Activated T-cell treated with anti-CD3 and anti-CD28 coated beads, Interleukin-2, amount 50 U/mL, for 24 hours (primary cell): ENCODE results near the gene C11orf68.

ENCODE experiments used
- DNase-seq: peaks from one replicate; pipeline ENCODE4 v3.0.0-alpha.2; 2020
- H3K27ac Mint-ChIP-seq: 2 replicates; pipeline ENCODE4 v1.8.0; 2020; ENCODE audit warnings: mild to moderate bottlenecking, mixed read lengths
- H3K27me3 Mint-ChIP-seq: 2 replicates; pipeline ENCODE4 v1.8.0; 2020; ENCODE audit warnings: mixed read lengths
- H3K36me3 Mint-ChIP-seq: 2 replicates; pipeline ENCODE4 v1.8.0; 2020; ENCODE audit warnings: low read depth, mixed read lengths
- H3K4me1 Mint-ChIP-seq: 2 replicates; pipeline ENCODE4 v1.8.0; 2020; ENCODE audit warnings: low read depth, mixed read lengths
- H3K4me3 Mint-ChIP-seq: 2 replicates; pipeline ENCODE4 v1.8.0; 2020; ENCODE audit warnings: mild to moderate bottlenecking, moderate library complexity, mixed read lengths
- H3K9me3 Mint-ChIP-seq: 2 replicates; pipeline ENCODE4 v1.8.0; 2020; ENCODE audit warnings: mixed read lengths

The C11orf68 gene

DNA sequence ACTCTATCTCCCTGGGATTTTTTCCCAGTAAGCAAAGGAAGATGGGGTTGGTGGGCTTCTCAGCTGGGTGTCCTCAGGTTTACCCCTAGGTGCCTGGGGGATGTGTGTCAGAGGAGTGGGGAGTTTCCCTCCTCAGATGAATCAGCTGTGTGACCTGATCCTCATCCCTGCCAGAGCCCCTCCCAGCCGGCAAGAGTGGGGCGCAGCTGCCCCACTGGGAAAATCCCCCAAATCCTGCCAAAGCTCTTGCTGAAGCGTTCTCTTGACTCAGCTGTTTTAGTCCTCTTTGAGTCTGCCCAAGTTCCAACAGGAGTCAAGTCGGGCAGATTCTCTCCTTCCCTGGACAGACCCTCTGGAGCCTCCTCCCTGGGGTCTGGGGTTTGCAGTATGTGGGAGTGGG, 6.0 kb downstream of the C11orf68 start:
- DNase-seq = no peak
- H3K9me3 Mint-ChIP-seq = no peaks in the 10 kb centered on the region
- H3K4me3 Mint-ChIP-seq = no peak overlapping the region
- H3K27me3 Mint-ChIP-seq = peaks cover 7% of the 10 kb centered on the region
- H3K27ac Mint-ChIP-seq = no peak overlapping the region
- peaks cover 40% of the 10 kb centered on the region for H3K4me1 Mint-ChIP-seq
- peaks cover 2% of the 10 kb centered on the region for H3K36me3 Mint-ChIP-seq

DNA sequence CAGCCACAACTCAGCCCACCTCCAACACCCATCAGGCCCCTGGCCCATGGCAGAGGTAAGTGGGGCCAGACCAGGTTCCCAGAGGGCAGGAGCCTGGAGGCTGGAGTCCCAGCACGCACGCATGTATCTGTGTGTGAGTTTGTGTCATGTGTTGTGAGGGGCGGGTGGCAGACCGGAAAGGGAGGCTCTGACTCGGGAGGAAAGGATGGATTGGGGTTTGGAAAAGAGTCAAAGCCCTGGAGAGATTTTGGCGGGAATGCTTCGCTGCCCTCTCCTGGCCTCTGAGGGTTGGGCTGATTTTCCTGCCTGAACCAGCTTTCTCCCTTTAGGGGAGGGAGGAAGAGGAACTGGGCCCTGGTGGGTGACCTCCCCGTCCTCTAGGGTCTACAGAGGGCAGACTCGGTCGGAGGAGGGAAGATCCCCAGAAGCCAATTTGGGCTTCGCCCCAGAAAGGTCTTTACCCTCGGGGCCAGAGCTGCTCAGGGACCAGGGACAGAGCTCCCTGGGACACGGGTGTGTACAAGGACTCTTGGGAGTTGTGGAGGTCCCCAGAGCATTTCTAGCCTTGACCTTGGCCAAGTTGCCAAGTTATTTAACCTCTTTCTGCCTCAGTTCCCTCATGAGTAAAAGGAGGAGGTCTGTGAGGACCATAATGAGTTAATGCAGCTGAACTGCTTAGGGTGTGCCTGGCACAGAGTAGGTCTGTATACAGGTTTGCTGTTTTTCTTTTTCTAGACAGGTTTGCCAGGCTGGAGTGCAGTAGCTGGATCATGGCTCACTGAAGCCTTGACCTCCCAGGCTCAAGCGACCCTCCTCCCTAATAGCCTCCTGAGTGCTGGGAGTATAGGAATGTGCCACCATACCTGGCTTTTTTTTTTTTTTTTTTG, 6.9 kb downstream of the C11orf68 start:
- no peak overlapping the region for H3K4me3 Mint-ChIP-seq
- peaks cover 1% of the 10 kb centered on the region for H3K36me3 Mint-ChIP-seq
- H3K27me3 Mint-ChIP-seq = peaks cover 7% of the 10 kb centered on the region
- peak overlapping the region; percentile 51 for H3K27ac Mint-ChIP-seq
- H3K4me1 Mint-ChIP-seq = peaks cover 31% of the 10 kb centered on the region
- H3K9me3 Mint-ChIP-seq = no peaks in the 10 kb centered on the region
- no peak for DNase-seq

DNA sequence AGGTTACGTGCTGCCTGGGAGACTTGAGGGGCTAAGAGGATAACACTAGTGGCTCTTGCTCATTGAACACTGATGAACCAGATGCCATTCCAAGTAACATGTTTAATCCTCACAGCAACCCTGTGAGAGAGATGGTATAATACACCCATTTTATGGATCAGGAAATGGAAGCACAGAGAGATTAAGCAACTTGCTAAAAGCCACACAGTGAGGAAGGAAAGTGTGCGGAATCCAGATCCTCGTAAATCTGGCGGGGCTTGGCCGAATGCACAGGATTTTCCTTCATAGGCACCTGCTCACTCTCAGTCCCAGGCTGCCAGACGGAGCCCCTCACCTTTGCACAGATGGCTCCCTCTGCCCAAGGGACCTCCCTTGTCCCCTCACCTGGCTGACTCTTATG, 11.0 kb downstream of the C11orf68 start:
- H3K4me1 Mint-ChIP-seq = peaks cover 7% of the 10 kb centered on the region
- no peaks in the 10 kb centered on the region for H3K9me3 Mint-ChIP-seq
- no peak overlapping the region for H3K27ac Mint-ChIP-seq
- H3K4me3 Mint-ChIP-seq = no peak overlapping the region
- no peaks in the 10 kb centered on the region for H3K36me3 Mint-ChIP-seq
- peaks cover 7% of the 10 kb centered on the region for H3K27me3 Mint-ChIP-seq
- DNase-seq = no peak

DNA sequence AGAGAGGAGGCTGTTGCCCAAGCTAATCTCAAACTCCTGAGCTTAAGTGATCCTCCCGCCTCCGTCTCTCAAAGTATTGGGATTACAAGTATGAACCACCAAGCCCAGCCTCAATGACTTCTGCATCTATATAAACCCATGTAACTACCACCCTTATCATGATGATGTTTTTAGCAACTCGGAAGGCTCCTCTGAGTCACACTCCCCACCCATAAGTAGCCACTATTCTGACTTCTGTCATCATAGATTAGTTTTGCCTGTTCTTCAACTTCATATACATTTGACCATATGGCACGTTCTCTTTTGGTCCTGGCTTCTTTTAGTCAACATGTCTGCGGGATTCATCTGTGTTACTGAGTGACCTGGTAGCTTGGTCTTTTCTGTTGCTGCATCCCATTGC, 12.3 kb downstream of the C11orf68 start:
- peaks cover 7% of the 10 kb centered on the region for H3K27me3 Mint-ChIP-seq
- H3K4me3 Mint-ChIP-seq = no peak overlapping the region
- no peak for DNase-seq
- no peak overlapping the region for H3K27ac Mint-ChIP-seq
- no peaks in the 10 kb centered on the region for H3K9me3 Mint-ChIP-seq
- peaks cover 16% of the 10 kb centered on the region for H3K4me1 Mint-ChIP-seq
- no peaks in the 10 kb centered on the region for H3K36me3 Mint-ChIP-seq

DNA sequence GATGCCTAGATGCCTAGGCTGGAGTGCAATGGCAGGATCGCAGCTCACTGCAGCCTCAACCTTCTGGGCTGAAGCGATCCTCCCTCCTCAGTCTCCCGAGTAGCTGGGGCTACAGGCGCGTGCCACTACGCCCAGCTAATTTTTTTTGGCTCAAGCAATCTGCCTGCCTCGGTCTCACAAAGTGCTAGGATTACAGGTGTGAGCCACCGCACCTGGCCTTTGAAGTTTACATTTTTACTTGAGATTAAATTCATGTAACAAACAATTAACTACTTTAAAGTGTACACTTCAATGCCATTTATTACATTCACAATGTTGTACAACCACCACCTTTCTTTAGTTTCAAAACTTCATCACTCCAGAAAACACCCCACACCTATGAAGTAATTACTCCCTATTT, 15.1 kb downstream of the C11orf68 start:
- H3K9me3 Mint-ChIP-seq = no peaks in the 10 kb centered on the region
- H3K4me3 Mint-ChIP-seq = no peak overlapping the region
- no peaks in the 10 kb centered on the region for H3K27me3 Mint-ChIP-seq
- peaks cover 19% of the 10 kb centered on the region for H3K4me1 Mint-ChIP-seq
- peaks cover 6% of the 10 kb centered on the region for H3K36me3 Mint-ChIP-seq
- no peak for DNase-seq
- H3K27ac Mint-ChIP-seq = no peak overlapping the region

DNA sequence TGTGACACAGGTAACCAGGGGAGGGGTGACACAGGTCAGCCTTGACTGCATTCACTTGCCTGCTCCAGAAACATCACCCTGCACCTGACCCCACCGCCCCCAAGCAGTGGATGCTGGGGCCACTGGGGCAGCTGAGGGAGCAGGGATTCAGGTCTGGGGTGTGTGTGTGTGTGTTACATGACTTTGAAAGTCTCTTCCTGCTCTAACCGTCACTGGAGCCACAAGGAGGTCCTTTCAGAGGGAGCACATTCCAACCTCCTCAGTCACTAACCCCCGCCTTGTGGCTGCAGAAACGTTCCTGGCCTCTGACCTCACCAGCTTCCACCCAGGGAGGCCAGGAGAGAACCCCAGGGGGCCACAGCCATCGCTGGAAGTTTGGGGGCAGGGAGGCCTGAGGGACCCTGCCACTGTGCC, 15.8 kb downstream of the C11orf68 start:
- H3K27ac Mint-ChIP-seq = no peak overlapping the region
- DNase-seq = no peak
- no peaks in the 10 kb centered on the region for H3K27me3 Mint-ChIP-seq
- H3K9me3 Mint-ChIP-seq = no peaks in the 10 kb centered on the region
- no peak overlapping the region for H3K4me3 Mint-ChIP-seq
- H3K4me1 Mint-ChIP-seq = peaks cover 22% of the 10 kb centered on the region
- peaks cover 12% of the 10 kb centered on the region for H3K36me3 Mint-ChIP-seq

DNA sequence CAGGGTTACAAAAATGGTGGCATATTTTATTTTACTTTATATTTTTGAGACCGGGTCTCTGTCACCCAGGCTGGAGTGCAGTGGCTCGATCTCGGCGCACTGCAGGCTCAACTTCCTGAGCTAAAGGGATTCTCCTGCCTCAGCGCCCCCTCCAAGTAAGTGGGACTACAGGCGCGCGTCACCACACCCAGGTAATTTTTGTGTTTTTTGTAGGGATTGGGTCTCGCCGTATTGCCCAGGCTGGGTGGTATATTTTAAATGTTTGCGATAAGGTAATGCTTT, 18.0 kb downstream of the C11orf68 start:
- Mint-ChIP-seq H3K9me3 (no peaks in the 10 kb centered on the region), H3K27me3 (no peaks in the 10 kb centered on the region), H3K36me3 (peaks cover 31% of the 10 kb centered on the region), H3K4me1 (peaks cover 42% of the 10 kb centered on the region), H3K4me3 (peak overlapping the region; percentile 76), H3K27ac (peak overlapping the region; percentile 89)
- DNase-seq = no peak

DNA sequence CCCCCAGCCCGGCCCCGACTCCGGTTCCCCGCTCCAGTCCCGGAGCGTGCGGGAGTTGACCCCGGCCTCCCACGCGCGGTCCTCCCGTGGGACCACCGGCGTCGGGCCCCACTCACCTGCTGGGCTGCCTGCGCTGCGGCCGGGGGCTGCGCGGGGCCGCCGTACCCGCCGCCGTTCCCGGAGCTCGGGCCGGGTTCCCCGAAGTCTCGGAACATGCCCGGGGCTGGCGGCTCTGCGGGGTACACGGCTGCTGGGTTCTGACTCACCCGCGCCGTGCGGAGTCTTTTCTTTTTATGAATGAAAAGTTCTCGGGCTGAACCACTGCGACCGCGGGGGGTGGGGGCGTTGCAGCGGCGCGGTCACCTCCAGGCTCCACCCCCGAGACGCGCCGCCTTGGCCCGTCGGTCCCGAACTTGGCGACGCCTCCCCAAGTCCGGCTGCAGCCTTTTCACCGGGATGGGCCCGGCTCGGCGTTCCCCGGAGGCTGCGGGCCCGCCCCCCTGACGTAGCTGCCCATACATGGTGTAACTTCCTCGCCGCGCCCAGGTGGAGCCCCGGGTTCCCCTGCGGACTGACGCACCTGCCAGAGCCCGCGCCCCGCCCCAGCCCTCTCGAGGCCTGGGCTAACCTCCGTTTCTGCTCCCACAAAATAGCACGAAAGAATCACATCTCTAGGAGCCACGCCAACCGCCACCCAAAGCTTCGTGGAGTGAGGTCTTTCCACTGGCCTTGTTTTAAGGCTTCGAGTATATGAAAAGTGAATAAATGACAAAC, 18.6 kb downstream of the C11orf68 start, which contains the start of gene FOSL1:
Gene FOSL1, minus strand, starts transcription at position 264 of the 774 bp plus-strand sequence. Its CDS starts 49 bp downstream, at position 215.
- peaks cover 47% of the 10 kb centered on the region for H3K4me1 Mint-ChIP-seq
- no peaks in the 10 kb centered on the region for H3K27me3 Mint-ChIP-seq
- H3K36me3 Mint-ChIP-seq = peaks cover 37% of the 10 kb centered on the region
- H3K4me3 Mint-ChIP-seq = peak within 1 kb of the TSS; percentile 85
- peak within 1 kb of the TSS; percentile 95 for H3K27ac Mint-ChIP-seq
- DNase-seq = peak; percentile 95
- no peaks in the 10 kb centered on the region for H3K9me3 Mint-ChIP-seq

DNA sequence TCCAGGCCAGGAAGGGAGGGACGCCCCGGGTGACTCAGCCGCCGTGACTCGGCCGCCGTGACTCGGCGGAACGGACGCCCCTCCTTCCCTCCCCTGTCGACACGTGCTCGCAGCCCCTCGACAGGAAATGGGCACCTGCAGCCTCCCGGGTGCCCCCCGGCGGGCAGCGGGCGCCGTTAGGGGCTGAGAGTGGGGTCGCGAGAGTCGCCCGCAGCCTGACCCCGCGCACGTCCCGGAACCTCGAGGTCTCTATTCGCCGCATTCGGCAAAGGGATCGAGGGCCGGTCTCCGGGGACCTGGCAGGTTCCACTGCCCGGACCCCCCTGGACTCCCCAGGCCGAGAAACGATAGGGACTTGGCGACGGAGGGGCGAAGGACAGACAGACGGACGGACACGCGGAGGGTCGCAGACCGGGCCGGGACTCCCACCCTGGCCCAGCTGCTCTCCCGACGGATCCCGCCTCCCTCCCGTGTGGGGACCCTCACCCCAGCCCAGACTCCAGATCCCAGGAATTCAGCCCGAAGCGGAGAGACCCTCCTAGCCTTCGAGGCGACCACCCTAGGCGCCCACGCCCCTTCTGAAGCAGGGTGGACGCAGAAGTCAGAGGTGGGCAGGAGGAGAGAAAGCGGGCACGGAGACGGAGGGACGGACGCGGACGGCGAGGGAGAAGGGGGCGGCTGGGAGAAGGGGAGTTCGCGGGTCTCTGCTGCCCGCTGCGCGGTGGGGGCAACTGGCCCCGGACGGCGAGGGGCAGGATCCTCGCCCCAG, 19.3 kb downstream of the C11orf68 start:
- H3K27me3 Mint-ChIP-seq = no peaks in the 10 kb centered on the region
- H3K9me3 Mint-ChIP-seq = no peaks in the 10 kb centered on the region
- peak overlapping the region; percentile 85 for H3K4me3 Mint-ChIP-seq
- peak; percentile 87 for DNase-seq
- H3K36me3 Mint-ChIP-seq = peaks cover 40% of the 10 kb centered on the region
- peaks cover 50% of the 10 kb centered on the region for H3K4me1 Mint-ChIP-seq
- H3K27ac Mint-ChIP-seq = peak overlapping the region; percentile 95

DNA sequence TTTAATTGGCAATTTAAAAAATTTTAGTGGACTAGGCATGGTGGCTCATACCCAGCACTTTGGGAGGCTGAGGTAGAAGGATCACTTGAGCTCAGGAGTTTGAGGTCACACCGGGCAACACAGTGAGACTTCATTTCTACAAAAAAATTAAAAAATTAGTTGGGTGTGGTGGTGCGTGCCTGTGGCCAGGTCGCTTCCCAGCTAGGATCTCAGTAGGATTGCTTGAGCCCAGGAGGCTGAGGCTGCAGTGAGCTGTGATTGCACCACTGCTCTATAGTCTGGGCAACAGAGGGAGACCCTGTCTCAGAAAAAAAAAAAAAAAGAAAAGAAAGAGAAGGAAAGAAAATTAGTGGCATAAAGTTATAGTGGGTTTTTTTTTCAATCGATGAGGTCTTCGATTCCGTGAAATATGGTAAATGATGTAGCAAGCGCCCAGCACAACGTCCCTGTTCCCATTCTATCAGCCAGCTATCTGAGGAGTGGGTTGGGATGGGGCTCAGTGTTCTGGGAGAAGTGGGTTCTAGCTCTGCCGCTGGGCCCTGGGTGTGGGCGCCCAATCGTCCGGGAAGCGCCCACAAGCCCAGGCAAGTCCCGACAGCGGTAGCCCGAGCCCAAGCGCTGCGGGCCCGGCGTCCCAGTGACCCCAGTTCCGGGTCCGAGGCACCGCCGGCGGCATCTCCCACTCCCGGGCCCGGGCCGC, 20.1 kb downstream of the C11orf68 start:
- H3K4me3 Mint-ChIP-seq = peak overlapping the region; percentile 85
- peak overlapping the region; percentile 91 for H3K27ac Mint-ChIP-seq
- DNase-seq = no peak
- H3K36me3 Mint-ChIP-seq = peaks cover 47% of the 10 kb centered on the region
- peaks cover 56% of the 10 kb centered on the region for H3K4me1 Mint-ChIP-seq
- no peaks in the 10 kb centered on the region for H3K27me3 Mint-ChIP-seq
- H3K9me3 Mint-ChIP-seq = no peaks in the 10 kb centered on the region

DNA sequence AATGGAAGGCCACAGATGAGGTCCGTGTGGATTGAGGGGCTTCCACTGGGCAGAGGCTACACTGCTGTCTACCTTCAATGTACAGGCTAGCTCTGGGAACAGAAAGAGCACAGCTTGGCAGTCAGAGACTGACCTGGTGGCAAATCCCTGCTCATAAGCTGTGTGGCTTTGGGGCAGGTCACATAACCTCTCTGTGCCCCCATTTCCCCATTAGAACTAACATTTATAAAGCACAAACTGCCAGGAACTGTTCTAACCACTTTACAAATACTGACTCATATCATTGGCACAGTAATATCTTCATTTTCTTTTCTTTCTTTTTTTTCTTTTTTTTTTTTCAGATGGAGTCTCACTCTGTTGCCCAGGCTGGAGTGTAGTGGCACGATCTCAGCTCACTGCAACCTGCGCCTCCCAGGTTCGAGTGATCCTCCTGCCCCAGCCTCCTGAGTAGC, 21.8 kb downstream of the C11orf68 start:
- peak overlapping the region; percentile 85 for H3K4me3 Mint-ChIP-seq
- no peak for DNase-seq
- H3K27me3 Mint-ChIP-seq = no peaks in the 10 kb centered on the region
- H3K4me1 Mint-ChIP-seq = peaks cover 70% of the 10 kb centered on the region
- H3K9me3 Mint-ChIP-seq = no peaks in the 10 kb centered on the region
- peaks cover 64% of the 10 kb centered on the region for H3K36me3 Mint-ChIP-seq
- peak overlapping the region; percentile 90 for H3K27ac Mint-ChIP-seq

DNA sequence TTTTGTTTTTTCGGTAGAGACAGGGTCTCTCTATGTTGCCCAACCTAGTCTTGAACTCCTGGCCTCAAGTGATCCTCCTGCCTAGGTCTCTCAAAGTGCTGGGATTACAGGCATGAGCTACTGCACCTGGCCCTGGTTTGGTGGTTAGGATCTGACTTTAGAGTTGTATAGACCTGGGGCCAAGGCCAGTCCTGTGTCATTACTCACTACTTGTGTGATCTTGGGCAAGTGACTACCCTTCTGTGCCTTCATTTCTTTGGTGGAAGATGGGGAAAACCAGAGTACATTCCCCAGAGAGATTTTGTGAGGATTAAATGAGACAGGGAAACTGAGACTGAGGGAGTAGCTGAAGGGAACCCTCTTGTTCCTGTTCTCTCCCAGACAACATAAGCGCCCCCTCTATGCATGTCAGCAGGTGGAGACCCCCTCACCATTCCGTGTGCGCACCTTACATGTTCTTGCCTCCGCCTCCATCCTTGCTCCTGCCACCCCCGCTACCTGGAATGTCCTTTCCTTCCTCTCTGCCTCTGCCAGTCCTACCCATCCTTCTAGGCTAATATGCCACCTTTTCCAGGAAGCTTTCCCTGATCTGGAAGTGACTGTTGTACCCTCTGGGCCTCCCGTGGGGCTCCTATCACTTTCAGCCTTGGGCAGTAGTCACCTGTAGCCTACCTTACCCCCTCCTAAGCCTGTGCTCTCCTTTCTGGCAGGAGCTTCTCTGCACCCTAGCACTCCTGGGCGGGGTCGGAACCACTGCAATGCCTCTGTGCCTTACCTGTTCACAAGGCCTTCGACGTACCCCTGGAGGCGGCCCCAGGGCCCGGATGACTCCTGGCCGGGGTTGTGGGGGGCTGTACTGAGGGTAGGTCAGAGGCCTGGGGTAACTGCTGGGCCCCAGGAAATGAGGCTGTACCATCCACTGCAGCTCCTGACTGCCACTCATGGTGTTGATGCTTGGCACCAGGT, 22.5 kb downstream of the C11orf68 start:
- Mint-ChIP-seq H3K9me3 (no peaks in the 10 kb centered on the region), H3K4me3 (peak overlapping the region; percentile 85), H3K27ac (peak overlapping the region; percentile 90), H3K27me3 (no peaks in the 10 kb centered on the region), H3K4me1 (peaks cover 68% of the 10 kb centered on the region), H3K36me3 (peaks cover 71% of the 10 kb centered on the region)
- DNase-seq = no peak

DNA sequence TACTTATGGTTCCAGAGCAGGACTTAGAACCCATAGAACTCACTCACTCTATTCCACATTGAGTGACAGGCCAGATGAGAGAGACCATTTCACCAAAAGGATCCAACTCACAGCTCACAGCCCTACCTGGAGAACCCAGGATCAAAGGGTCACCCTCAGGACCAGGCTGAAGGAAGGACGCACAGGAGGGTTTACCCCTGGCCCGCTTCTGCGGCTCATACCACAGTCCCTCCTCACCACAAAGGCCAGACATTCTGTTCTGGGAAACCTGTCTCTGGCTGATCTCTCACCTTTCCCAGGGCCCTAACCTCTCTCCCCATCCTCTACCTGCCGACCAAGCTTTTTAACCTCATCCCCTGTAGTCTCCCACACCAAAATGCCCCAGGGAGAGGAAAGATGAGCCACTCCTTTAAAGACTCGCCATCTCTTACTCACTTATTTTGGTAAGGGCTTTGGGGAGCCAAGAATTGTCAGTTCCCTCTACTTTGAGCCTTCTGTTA, 23.3 kb downstream of the C11orf68 start:
- peaks cover 61% of the 10 kb centered on the region for H3K4me1 Mint-ChIP-seq
- H3K27ac Mint-ChIP-seq = peak overlapping the region; percentile 90
- peaks cover 73% of the 10 kb centered on the region for H3K36me3 Mint-ChIP-seq

More for the DNA sequence above, 23.3 kb downstream of the C11orf68 start:
- Mint-ChIP-seq H3K9me3 (no peaks in the 10 kb centered on the region), H3K27me3 (no peaks in the 10 kb centered on the region), H3K4me3 (peak overlapping the region; percentile 28)
- no peak for DNase-seq
